Nephron (organoid): ENCODE measurements around the gene KRTAP4-1.
"Not testable (repeated sequence)": the region's sequence is repeated elsewhere in the genome, so short reads cannot be mapped to it uniquely, and the experiment has no call there.

Experiments
- H3K27ac Mint-ChIP-seq, 3 experiments: 2 replicates each; pipeline ENCODE4 v1.8.0; 2020; ENCODE audit warnings: mixed read lengths in 3 of 3, mild to moderate bottlenecking in 2 of 3, moderate library complexity in 1 of 3
- H3K27me3 Mint-ChIP-seq: 2 replicates; pipeline ENCODE4 v1.8.0; 2021; ENCODE audit warnings: low read depth, mild to moderate bottlenecking, moderate library complexity, mixed read lengths
- H3K36me3 Mint-ChIP-seq: 2 replicates; pipeline ENCODE4 v1.8.0; 2020; ENCODE audit warnings: low read depth, mixed read lengths
- H3K4me1 Mint-ChIP-seq: 2 replicates; pipeline ENCODE4 v1.8.0; 2020; ENCODE audit warnings: mixed read lengths
- H3K4me3 Mint-ChIP-seq, 3 experiments: 2 replicates each; pipeline ENCODE4 v1.8.0; 2020; ENCODE audit warnings: mild to moderate bottlenecking in 3 of 3, mixed read lengths in 3 of 3, moderate library complexity in 2 of 3
- H3K9me3 Mint-ChIP-seq: 2 replicates; pipeline ENCODE4 v1.8.0; 2020; ENCODE audit warnings: mixed read lengths
- TF ChIP-seq, protein P1 (sequence below), 3 experiments: fragments of 200-600 bp; sonication (generic); IDR thresholded peaks; one replicate each; pipeline ENCODE4 v1.5.0; 2021; ENCODE audit warnings: antibody characterized with exemption in 3 of 3; ENCODE audit not compliant: unreplicated experiment in 3 of 3

Gene KRTAP4-1

DNA sequence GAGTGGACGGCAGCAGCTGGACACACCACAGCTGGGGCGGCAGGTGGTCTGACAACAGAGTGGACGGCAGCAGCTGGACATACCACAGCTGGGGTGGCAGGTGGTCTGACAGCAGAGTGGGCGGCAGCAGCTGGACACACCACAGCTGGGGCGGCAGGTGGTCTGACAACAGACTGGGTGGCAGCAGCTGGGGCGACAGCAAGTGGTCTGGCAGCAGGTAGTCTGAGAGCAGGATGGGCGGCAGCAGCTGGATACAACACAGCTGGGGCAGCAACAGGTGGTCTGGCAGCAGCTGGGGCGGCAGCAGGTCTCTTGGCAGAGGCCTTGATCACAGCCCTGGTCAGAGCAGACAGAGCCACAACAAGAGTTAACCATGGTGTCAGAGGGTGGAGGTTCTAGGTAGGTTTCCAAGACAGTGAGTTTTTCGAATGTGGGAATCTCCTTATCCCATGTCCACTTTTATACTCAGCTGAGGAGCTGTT, at the start of gene KRTAP4-1:
TSS of gene KRTAP4-1 (minus strand) at position 432 of the 482 bp plus-strand sequence. CDS start at position 375, 57 bp downstream.
- H3K36me3 Mint-ChIP-seq: no peaks in the 10 kb centered on the region
- TF ChIP-seq, protein P1, sequence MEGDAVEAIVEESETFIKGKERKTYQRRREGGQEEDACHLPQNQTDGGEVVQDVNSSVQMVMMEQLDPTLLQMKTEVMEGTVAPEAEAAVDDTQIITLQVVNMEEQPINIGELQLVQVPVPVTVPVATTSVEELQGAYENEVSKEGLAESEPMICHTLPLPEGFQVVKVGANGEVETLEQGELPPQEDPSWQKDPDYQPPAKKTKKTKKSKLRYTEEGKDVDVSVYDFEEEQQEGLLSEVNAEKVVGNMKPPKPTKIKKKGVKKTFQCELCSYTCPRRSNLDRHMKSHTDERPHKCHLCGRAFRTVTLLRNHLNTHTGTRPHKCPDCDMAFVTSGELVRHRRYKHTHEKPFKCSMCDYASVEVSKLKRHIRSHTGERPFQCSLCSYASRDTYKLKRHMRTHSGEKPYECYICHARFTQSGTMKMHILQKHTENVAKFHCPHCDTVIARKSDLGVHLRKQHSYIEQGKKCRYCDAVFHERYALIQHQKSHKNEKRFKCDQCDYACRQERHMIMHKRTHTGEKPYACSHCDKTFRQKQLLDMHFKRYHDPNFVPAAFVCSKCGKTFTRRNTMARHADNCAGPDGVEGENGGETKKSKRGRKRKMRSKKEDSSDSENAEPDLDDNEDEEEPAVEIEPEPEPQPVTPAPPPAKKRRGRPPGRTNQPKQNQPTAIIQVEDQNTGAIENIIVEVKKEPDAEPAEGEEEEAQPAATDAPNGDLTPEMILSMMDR (IDR thresholded peaks at IDR 0.05; ENCODE audit: unreplicated experiment in 3 of 3): no peak
- H3K27me3 Mint-ChIP-seq: peaks cover 15% of the 10 kb centered on the region
- no peak within 1 kb of the TSS for H3K4me3 Mint-ChIP-seq
- H3K4me1 Mint-ChIP-seq: no peaks in the 10 kb centered on the region
- peaks cover 7% of the 10 kb centered on the region for H3K9me3 Mint-ChIP-seq
- no peak within 1 kb of the TSS for H3K27ac Mint-ChIP-seq

DNA sequence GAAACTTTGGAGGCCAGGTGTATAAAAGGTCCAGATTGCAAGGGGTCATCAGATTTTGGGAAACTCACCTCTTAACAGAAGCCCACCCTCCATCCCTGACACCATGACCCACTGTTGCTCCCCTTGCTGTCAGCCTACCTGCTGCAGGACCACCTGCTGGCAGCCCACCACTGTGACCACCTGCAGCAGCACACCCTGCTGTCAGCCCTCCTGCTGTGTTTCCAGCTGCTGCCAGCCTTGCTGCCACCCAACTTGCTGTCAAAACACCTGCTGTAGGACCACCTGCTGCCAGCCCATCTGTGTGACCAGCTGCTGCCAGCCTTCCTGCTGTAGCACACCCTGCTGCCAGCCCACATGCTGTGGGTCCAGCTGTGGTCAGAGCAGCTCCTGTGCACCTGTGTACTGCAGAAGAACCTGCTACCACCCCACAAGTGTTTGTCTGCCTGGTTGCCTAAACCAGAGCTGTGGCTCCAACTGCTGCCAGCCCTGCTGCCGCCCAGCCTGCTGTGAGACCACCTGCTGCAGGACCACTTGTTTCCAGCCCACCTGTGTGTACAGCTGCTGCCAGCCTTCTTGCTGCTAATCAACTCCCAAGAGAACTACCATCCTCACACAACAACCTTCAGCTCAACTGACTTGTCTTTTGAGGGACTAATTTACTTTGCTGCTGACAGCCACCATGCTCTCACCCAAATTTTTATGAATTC, 47.8 kb upstream of the KRTAP4-1 start, which contains the start of gene KRTAP9-3:
TSS of gene KRTAP9-3 (plus strand) at position 51 of the 707 bp plus-strand sequence. CDS start at position 104, 53 bp downstream.
- peaks cover 39% of the 10 kb centered on the region for H3K27me3 Mint-ChIP-seq
- not testable (repeated sequence) for H3K4me3 Mint-ChIP-seq, H3K9me3 Mint-ChIP-seq, H3K4me1 Mint-ChIP-seq, H3K27ac Mint-ChIP-seq, H3K36me3 Mint-ChIP-seq

- H3K36me3 Mint-ChIP-seq: no peaks in the 10 kb centered on the region
- H3K27me3 Mint-ChIP-seq: peaks cover 37% of the 10 kb centered on the region
- no peaks in the 10 kb centered on the region for H3K4me1 Mint-ChIP-seq
- no peak overlapping the region for H3K4me3 Mint-ChIP-seq
- no peaks in the 10 kb centered on the region for H3K9me3 Mint-ChIP-seq
- no peak overlapping the region for H3K27ac Mint-ChIP-seq
- TF ChIP-seq, protein P1 (IDR thresholded peaks at IDR 0.05; ENCODE audit: unreplicated experiment in 3 of 3): no peak
Measured at GRCh38 chr17:41231731-41232130, 47.0 kb upstream of the KRTAP4-1 start.

DNA sequence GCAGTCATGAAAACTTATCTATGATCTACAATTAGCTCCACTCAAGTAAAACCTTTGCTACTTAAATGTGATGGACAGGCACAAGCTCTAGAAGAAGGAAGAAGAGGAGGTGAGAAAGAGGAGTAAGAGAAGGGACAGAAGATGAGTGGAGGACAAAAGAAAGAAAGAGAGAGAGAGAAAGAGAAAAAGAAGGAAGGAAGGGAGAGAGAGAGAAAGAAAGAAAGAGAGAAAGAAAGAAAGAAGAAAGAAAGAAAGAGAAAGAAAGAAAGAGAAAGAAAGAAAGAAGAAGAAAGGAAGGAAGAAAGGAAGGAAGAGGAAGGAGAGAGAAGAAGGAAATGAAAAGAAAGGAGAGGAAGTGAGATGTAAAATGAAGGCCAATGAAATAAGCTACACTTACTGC, 45.4 kb upstream of the KRTAP4-1 start:
- TF ChIP-seq, protein P1 (IDR thresholded peaks at IDR 0.05; ENCODE audit: unreplicated experiment in 3 of 3): no peak
- no peaks in the 10 kb centered on the region for H3K4me1 Mint-ChIP-seq
- peaks cover 38% of the 10 kb centered on the region for H3K27me3 Mint-ChIP-seq
- no peaks in the 10 kb centered on the region for H3K9me3 Mint-ChIP-seq
- H3K36me3 Mint-ChIP-seq: no peaks in the 10 kb centered on the region
- H3K27ac Mint-ChIP-seq: no peak overlapping the region
- no peak overlapping the region for H3K4me3 Mint-ChIP-seq

- H3K4me1 Mint-ChIP-seq, H3K36me3 Mint-ChIP-seq, H3K4me3 Mint-ChIP-seq, H3K27ac Mint-ChIP-seq, H3K9me3 Mint-ChIP-seq: not testable (repeated sequence)
- H3K27me3 Mint-ChIP-seq: peaks cover 21% of the 10 kb centered on the region
Measured at GRCh38 chr17:41226598-41227095, 41.9 kb upstream of the KRTAP4-1 start, which contains the start of gene KRTAP9-2. Gene KRTAP9-2 (plus strand): TSS chr17:41226648. CDS start chr17:41226655, 7 bp downstream.

DNA sequence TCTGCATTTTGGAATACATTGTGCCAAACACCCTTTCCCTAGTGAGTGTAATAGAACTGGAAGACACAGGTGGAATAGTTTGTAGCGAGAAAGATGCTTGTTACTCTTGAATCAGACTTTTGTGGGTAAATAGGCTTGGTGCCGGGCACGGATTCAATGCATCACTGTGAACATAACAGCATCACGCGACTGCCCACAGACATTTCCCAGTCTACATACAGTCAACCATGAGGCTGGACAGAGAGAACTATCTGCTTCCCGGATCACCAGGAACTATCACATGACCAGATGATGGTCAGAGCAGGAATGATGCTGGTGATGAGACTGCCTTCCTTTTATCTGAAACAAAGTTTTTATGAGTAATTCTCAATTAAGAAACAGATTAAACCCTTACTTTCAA, 41.3 kb upstream of the KRTAP4-1 start:
- H3K4me3 Mint-ChIP-seq: no peak overlapping the region
- H3K9me3 Mint-ChIP-seq: no peaks in the 10 kb centered on the region
- no peak overlapping the region for H3K27ac Mint-ChIP-seq
- no peaks in the 10 kb centered on the region for H3K4me1 Mint-ChIP-seq
- TF ChIP-seq, protein P1 (IDR thresholded peaks at IDR 0.05; ENCODE audit: unreplicated experiment in 3 of 3): no peak
- H3K36me3 Mint-ChIP-seq: no peaks in the 10 kb centered on the region
- peaks cover 20% of the 10 kb centered on the region for H3K27me3 Mint-ChIP-seq

DNA sequence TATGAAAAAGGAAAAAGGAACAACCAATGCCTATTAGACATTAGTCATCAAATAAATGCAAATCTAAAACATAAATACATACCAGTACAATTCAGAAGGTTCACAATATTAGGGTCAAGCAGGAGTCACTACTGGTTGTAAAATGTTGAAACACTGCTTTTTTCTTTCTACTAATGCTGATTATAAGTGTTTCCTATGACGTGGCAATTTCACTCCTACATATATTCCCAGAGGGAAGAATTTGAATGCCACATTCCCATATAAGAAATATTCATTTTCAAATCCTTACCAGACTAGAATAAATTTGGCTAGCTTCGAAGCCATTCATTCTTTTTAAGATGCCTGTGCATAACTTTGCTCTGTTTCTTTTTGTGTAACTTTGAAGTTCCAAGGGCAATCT, 39.1 kb upstream of the KRTAP4-1 start:
- H3K4me3 Mint-ChIP-seq: no peak overlapping the region
- peaks cover 3% of the 10 kb centered on the region for H3K9me3 Mint-ChIP-seq
- no peaks in the 10 kb centered on the region for H3K4me1 Mint-ChIP-seq
- H3K36me3 Mint-ChIP-seq: no peaks in the 10 kb centered on the region
- TF ChIP-seq, protein P1 (IDR thresholded peaks at IDR 0.05; ENCODE audit: unreplicated experiment in 3 of 3): no peak
- H3K27me3 Mint-ChIP-seq: peaks cover 17% of the 10 kb centered on the region
- H3K27ac Mint-ChIP-seq: no peak overlapping the region
